Lung microvascular endothelial cell (primary cell): ENCODE measurements around the gene DDX52. TPM values are rescaled to one million over a fixed set of nuclear protein-coding genes. Genes with fewer than 3 reads are reported as not detected.
A peak's percentile ranks its signal among the peaks of the same experiment; 100 is the strongest.
"Not testable (repeated sequence)": the region's sequence is repeated elsewhere in the genome, so short reads cannot be mapped to it uniquely, and the experiment has no call there.

ENCODE experiments used
- DNase-seq, 2 donors: peaks; one replicate each; pipeline versions ENCODE4 v3.0.0 to v3.0.0-alpha.2; 2010; ENCODE audit warnings: low read depth in 2 of 2
- total RNA-seq: library from RNA; depleted of rRNA; stranded (reverse); fragments of >200 nt; gene quantifications from 2 replicates; pipeline ENCODE4 v1.2.1, GENCODE V29; 2014

The DDX52 gene
- total RNA-seq, 1 donor from 2014 or later: 27.4 TPM

DNA sequence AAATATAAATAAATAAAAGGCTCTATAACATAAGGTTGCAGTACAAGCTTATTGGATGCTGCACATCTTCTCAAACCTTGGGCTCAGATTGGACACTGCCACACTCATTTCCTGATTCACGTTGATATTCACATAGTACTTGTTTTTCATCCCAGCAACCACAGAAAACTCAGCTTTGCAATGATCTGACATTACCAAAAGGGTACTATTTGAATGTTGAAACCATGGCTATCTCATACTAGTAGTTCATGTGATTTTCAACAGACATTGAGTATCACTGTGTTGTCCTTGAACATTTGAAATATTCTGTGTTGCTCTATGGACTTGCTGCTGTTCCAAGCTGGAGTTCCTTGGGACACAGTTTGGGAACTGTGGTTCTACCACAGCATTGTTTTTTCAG lies 14.0 kb upstream of the DDX52 start:
- DNase-seq: no peak

DNA sequence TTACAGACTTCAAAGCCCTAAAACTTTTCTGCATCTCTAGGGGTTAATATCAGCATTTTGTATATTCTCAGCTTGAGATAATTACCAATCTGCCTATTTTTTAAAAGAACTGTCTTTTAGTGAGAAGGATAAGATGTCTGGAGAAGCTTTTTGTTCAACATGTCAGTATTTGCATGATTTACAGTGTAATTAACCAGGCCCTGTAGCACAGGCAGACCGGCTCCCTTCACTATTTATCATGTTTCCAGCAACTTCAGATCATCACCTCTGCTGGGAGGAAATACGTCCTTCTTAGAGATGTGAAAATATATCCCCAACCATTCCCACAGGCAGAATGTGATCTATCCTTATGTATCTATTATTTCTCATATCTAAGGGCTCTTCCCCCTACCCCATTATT lies 8.6 kb upstream of the DDX52 start:
- DNase-seq: no peak

GRCh38 chr17:37650419-37651003 lies 7.3 kb upstream of the DDX52 start:
- peak; percentile 66 for DNase-seq

GRCh38 chr17:37648555-37648954 lies 5.3 kb upstream of the DDX52 start:
- peak; percentile 73 to 95 for DNase-seq

DNA sequence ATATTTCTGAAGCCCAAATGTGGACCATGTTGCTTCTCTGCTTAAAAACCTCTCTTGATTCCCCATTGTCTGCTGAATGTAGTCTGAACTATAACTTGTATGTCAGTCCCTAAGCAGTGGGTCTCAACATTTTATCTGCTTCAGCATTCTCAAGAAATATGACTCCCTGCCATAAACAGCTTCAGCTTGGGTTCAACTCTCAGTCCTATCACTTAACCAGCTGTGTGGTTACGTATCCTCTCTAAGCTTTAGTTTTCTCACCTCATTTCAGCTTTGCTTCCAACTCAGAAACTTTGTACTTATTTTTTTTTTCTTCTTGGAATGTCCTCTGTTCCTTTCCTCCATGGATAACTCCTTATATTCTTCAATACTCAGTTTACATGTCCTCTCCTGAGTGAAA lies 4.6 kb upstream of the DDX52 start:
- no peak for DNase-seq

GRCh38 chr17:37643869-37644268 lies 623 bp upstream of the DDX52 start:
- peak in 1 of 2 donors; percentile 30 for DNase-seq

DNA sequence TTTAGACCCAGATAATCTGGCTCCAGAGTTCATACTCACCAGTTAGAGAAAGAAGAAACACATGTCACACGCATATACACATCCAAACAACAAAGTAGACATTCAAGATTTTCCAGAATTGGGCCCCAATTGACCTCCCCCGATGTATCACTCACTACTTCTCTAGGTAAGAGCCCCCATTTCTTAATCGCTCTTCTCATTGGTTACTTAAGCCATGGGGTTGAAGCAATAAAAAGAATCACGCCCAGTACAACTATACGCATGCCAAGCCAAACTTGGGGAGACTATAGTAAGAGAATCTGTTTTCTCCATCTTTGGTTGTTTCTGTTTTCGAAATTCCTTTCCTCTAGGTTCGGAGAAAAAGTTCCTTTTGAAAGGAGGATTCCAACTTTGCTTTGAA lies 565 bp downstream of the DDX52 start:
- peak; percentile 26 to 48 for DNase-seq

DNA sequence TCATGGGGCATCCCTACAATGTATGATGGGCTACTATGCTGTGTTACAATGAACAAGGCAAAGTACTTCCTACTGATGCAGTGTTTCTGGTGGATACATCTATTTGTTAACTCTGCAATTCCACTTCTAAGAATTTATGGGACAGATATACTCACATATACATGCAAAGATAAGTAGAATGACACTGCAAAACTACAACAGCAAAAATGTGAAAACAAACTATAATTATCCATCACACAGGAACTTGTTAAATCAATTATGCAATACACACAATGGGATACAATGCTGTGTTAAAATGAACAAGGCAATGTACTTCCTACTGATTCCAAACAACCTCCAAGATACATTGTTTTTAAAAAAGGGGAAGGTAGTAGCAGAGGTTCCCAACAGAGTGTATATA lies 3.2 kb downstream of the DDX52 start:
- DNase-seq: peak in 1 of 2 donors; percentile 16

- no peak for DNase-seq
Observed at GRCh38 chr17:37637956-37638355, 5.3 kb downstream of the DDX52 start.

- DNase-seq: not testable (repeated sequence)
Observed at GRCh38 chr17:37616430-37616829, 26.8 kb downstream of the DDX52 start.

GRCh38 chr17:37614823-37615222 lies 28.4 kb downstream of the DDX52 start:
- no peak for DNase-seq

- peak in 1 of 2 donors; percentile 77 for DNase-seq
Observed at GRCh38 chr17:37614391-37614790, 28.9 kb downstream of the DDX52 start.

- DNase-seq: peak in 1 of 2 donors; percentile 6
Observed at GRCh38 chr17:37610971-37611370, 32.3 kb downstream of the DDX52 start.

DNA sequence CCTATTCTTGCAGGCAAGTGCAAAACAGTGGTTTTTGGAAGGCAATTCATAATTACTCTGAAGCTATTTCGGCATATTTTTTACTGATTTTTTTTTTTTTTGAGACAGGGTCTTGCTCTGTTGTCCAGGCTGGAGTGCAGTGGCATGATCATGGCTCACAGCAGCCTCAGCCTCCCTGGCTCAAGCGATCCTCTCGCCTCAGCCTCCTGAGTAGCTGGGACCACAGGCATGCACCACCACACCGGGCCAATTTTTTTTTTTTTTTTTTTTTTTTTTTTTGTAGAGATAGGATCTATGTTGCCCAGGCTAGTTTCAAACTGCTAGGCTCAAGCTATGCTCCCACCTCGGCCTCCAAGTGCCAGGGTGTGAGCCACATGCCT lies 33.2 kb downstream of the DDX52 start:
- not testable (repeated sequence) for DNase-seq

DNA sequence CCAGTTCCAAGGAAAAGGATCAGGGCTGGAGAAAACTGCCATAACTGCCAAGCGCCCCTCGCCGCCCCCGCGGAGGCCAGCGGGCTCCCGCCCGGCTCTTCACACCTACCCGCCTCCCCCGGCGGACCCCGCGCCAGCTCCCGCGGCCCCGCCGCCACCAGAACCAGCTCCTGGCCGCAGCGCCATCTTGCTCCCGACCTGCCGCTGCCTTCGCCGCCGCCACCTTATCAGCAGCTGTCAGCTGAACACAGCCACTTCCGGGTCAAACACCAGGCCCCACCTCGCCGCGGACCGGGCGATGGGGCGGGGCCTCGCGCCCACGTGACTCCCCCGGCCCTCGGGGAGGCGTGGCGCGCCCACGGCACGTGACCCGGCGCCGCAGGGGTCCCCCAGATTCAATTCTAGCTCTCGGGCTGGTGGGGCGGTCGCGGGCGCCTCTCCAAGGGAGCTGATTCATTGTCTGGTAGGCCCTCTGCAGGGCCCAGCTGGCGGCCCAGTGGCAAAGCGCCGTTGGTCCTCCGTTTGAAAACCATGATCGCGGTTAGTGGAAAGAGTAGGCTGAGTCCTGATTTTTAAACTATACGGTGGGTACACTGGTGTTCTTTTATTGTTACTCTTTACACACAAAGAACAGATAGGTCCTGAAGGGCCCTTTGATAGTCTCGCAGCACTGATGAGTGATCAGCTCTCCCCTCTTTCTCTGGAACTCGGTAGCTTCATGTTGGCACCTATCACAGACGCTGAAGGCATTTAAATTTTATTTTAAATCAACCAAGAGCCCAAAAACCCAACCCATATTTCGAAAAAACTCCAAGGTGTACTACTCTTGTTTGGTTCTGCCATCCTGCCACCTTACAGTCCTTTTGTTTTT lies 33.8 kb downstream of the DDX52 start, which contains the start of gene SYNRG:
Gene SYNRG (minus strand): TSS at position 249 of the 871 bp plus-strand sequence. CDS start 63 bp downstream, at position 186.
- DNase-seq: peak; percentile 98

DNA sequence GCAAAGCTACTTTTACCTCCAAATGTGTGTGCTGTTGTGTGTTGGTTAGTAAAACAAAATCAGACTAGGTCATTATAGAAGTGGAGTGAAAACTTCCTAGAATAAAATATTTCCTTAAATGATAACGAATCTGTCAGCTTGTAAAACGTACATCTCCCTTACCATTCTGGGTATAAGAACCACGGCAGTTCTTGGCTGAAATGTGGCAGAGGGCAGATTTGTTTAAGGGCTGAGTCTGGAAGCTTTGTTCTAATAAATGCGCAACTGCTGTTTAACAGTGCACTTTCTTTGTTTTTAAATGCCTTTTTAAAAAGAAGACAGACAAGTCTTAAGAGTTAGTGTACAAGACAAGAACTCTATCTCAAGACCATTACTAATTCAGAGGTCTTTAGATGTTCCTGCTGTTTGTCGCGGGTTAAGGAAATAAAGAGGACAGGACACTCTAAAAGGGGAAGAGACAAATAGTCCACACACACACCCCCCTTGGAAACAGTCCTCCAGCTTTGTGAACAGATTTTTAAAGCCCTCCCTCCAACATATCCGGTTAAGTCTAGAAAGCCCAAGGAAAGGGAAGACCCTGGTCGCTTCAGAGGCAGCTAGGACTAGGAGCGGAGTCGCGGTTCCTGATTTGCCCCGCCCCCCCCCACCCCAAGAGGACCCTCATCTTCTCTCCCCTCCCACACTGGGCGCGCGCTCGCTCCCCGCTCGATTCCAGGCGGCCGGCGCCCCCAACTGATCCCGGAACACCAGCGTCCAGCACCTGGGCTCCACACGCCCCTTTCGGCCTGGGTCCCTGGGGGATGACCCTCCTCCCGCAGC lies 34.7 kb downstream of the DDX52 start:
- DNase-seq: peak; percentile 63 to 70

GRCh38 chr17:37607637-37608331 lies 35.5 kb downstream of the DDX52 start:
- DNase-seq: peak in 1 of 2 donors; percentile 14

GRCh38 chr17:37605813-37606505 lies 37.3 kb downstream of the DDX52 start:
- peak; percentile 27 to 44 for DNase-seq

GRCh38 chr17:37605081-37605480 lies 38.2 kb downstream of the DDX52 start:
- no peak for DNase-seq

- DNase-seq: no peak
Observed at GRCh38 chr17:37604556-37604955, 38.7 kb downstream of the DDX52 start.

- DNase-seq: no peak
Observed at GRCh38 chr17:37598145-37598544, 45.1 kb downstream of the DDX52 start.
